Ascending aorta (tissue), 2 donors: ENCODE results near the gene ADAT2. TPM values are rescaled to one million over a fixed set of nuclear protein-coding genes. Genes with fewer than 3 reads are reported as not detected.
"Not testable (repeated sequence)": the region's sequence is repeated elsewhere in the genome, so short reads cannot be mapped to it uniquely, and the experiment has no call there.

Experiments
- DNase-seq, 2 donors: peaks; one replicate each; pipeline ENCODE4 v3.0.0-alpha.2; 2019; ENCODE audit warnings: low spot score in 2 of 2
- H3K27ac ChIP-seq, 2 donors: fragments of 200-600 bp; sonication (generic); one replicate each; pipeline ENCODE4 v1.5.1; 2016 to 2017; ENCODE audit warnings: mild to moderate bottlenecking in 1 of 2
- H3K27me3 ChIP-seq: fragments of 200-600 bp; sonication (generic); one replicate; pipeline ENCODE4 v1.5.1; 2017
- H3K36me3 ChIP-seq, 2 donors: fragments of 200-600 bp; sonication (generic); one replicate each; pipeline ENCODE4 v1.5.1; 2016
- H3K4me1 ChIP-seq, 2 donors: fragments of 200-600 bp; sonication (generic); one replicate each; pipeline ENCODE4 v1.5.1; 2016 to 2017; ENCODE audit warnings: mild to moderate bottlenecking in 1 of 2
- H3K4me3 ChIP-seq, 2 donors: fragments of 200-600 bp; sonication (generic); one replicate each; pipeline ENCODE4 v1.5.1; 2016 to 2017; ENCODE audit warnings: mild to moderate bottlenecking in 1 of 2
- H3K9me3 ChIP-seq, 2 donors: fragments of 200-600 bp; sonication (generic); one replicate each; pipeline ENCODE4 v1.5.1; 2016
- intact Hi-C: fragments of 100-400 bp; cut with DNase I; formaldehyde crosslinking; loops from one replicate; pipeline ENCODE4 v1.15.1; 2023
- total RNA-seq: library from RNA; depleted of rRNA; stranded (reverse); fragments of >200 nt; gene quantifications from one replicate; pipeline ENCODE4 v1.1.0, GENCODE V29; 2016
- TF ChIP-seq, protein P1 (sequence below), 3 experiments: fragments of 200-600 bp in 2 of 3; fragments of 450-650 bp in 1 of 3; sonication (generic) in 2 of 3; IDR thresholded peaks; one replicate each; pipeline ENCODE4 v1.5.1; 2016 to 2019; ENCODE audit warnings: antibody characterized with exemption in 3 of 3, mild to moderate bottlenecking in 1 of 3, moderate library complexity in 1 of 3

Gene ADAT2
- total RNA-seq, 1 donor from 2014 or later = 24.8 TPM

DNA sequence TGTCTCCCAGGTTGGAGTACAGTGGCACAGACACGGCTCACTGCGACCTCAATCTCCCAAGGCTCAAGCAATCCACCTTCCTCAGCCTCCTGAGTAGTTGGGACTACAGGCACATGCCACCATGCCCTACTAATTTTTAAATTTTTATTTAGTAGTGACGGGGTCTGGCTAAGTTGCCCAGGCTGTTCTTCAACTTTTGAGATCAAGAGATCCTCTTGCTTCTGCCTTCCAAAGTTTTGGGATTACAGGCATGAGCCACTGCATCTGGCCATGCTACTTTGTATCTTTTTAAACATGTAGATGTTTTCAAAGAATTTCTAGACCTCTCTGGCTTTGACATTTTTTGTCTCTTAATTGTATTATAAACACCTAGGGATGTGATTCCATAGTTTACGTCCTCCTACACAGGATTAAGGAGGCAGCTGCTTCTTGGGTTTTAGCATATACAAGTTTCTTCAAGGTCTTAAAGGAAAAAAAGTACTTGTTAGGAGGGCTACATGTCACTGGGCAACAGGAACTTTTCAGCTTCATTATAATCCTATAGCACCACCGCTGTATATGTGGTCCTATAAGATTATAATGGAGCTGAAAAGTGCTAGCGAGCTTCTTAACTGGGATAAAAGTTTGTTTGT, 1.3 kb downstream of the ADAT2 start:
- no peaks in the 10 kb centered on the region for H3K36me3 ChIP-seq
- H3K27me3 ChIP-seq = no peaks in the 10 kb centered on the region
- DNase-seq = no peak
- H3K9me3 ChIP-seq = no peaks in the 10 kb centered on the region
- intact Hi-C loops = loop anchor here (5.0 kb wide), 1 partner anchor 208 kb away; no protein-coding TSS in a partner anchor
- TF ChIP-seq, protein P1, sequence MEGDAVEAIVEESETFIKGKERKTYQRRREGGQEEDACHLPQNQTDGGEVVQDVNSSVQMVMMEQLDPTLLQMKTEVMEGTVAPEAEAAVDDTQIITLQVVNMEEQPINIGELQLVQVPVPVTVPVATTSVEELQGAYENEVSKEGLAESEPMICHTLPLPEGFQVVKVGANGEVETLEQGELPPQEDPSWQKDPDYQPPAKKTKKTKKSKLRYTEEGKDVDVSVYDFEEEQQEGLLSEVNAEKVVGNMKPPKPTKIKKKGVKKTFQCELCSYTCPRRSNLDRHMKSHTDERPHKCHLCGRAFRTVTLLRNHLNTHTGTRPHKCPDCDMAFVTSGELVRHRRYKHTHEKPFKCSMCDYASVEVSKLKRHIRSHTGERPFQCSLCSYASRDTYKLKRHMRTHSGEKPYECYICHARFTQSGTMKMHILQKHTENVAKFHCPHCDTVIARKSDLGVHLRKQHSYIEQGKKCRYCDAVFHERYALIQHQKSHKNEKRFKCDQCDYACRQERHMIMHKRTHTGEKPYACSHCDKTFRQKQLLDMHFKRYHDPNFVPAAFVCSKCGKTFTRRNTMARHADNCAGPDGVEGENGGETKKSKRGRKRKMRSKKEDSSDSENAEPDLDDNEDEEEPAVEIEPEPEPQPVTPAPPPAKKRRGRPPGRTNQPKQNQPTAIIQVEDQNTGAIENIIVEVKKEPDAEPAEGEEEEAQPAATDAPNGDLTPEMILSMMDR (IDR thresholded peaks at IDR 0.05) = no peak
- no peak overlapping the region for H3K27ac ChIP-seq
- H3K4me1 ChIP-seq = peaks cover 0 to 8% of the 10 kb centered on the region in 2 donors
- H3K4me3 ChIP-seq = peak overlapping the region; percentile 56 to 83

DNA sequence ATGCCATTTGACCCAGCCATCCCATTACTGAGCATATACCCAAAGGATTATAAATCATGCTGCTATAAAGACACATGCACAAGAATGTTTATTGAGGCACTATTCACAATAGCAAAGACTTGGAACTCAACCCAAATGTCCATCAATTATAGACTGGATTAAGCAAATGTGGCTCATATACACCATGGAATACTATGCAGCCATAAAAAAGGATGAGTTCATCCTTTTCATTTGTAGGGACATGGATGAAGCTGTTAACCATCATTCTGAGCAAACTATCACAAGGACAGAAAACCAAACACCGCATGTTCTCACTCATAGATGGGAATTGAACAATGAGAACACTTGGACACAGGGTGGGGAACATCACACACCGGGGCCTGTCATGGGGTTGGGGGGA, 2.6 kb downstream of the ADAT2 start:
- not testable (repeated sequence) for H3K27me3 ChIP-seq, H3K4me1 ChIP-seq, H3K9me3 ChIP-seq, H3K27ac ChIP-seq, H3K4me3 ChIP-seq, H3K36me3 ChIP-seq, DNase-seq
- intact Hi-C loops = loop anchor here (5.0 kb wide), 1 partner anchor 209 kb away; no protein-coding TSS in a partner anchor

GRCh38 chr6:143443096-143443495, 7.4 kb downstream of the ADAT2 start:
- intact Hi-C loops = no loop called here
- TF ChIP-seq, protein P1 (IDR thresholded peaks at IDR 0.05) = no peak
- no peak overlapping the region for H3K4me3 ChIP-seq
- H3K27ac ChIP-seq = no peak overlapping the region
- DNase-seq = no peak
- H3K4me1 ChIP-seq = no peaks in the 10 kb centered on the region
- H3K27me3 ChIP-seq = no peaks in the 10 kb centered on the region
- no peaks in the 10 kb centered on the region for H3K36me3 ChIP-seq
- H3K9me3 ChIP-seq = no peaks in the 10 kb centered on the region

DNA sequence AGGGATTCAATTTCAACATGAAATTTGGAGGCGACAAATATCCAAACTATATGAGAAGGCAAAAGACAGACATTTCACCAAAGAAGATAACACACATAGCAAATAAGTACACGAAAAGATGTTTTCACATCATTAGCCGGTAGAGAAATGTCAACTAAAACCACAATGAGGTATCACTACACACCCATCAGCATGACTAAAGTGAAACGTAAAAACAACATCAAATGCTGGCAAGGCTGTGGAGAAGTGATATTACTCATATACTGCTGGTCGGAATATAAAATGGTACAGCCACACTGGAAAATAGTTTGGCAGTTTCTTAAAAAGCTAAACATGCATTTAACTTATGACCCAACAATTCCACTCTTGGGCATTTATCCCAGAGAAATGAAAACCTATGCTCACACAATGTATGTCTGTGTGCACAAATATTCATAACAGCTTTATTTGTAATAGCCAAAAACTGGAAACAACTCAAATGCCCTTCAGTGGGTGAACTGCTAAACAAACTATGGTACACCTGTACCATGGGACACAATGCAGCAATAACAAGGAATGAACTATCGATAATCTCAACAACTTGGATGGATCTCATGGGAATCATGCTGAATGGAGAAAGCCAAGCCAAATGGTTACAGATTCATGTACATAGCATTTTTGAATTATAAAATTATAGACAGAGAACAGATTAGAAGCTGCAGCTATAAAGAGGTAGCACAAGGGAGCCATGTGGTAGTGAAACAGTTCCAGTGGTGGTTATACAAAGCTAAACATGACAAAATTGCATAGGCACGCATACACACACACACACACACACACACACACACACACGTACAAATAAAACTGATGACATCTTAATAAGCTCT, 8.6 kb downstream of the ADAT2 start:
- TF ChIP-seq, protein P1 (IDR thresholded peaks at IDR 0.05) = no peak
- Histone ChIP-seq H3K4me1 (no peaks in the 10 kb centered on the region), H3K4me3 (no peak overlapping the region), H3K27ac (no peak overlapping the region), H3K9me3 (no peaks in the 10 kb centered on the region), H3K27me3 (no peaks in the 10 kb centered on the region), H3K36me3 (no peaks in the 10 kb centered on the region)
- intact Hi-C loops = no loop called here
- DNase-seq = no peak

DNA sequence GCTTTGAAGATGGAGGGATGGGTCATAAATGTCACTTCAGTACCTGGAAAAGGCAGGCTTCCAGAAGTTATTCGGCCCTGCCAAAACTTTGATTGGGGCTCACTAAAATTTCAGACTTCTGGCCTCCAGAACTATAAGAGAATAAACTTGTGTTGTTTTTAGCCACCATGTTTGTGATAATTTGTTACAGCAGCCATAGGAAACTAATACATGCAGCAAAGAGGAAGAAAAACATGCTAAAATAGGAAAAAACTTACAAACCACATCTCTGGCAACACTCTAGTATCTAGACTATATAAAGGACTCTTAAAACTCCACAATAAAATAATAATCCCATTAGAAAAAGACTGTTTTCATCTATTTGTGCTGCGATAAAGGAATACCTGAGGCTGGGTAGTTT, 9.5 kb downstream of the ADAT2 start:
- intact Hi-C loops = no loop called here
- Histone ChIP-seq H3K27me3 (no peaks in the 10 kb centered on the region), H3K36me3 (no peaks in the 10 kb centered on the region), H3K9me3 (no peaks in the 10 kb centered on the region), H3K4me3 (no peak overlapping the region), H3K27ac (no peak overlapping the region), H3K4me1 (no peaks in the 10 kb centered on the region)
- DNase-seq = no peak
- TF ChIP-seq, protein P1 (IDR thresholded peaks at IDR 0.05) = no peak

GRCh38 chr6:143432588-143432987, 17.9 kb downstream of the ADAT2 start:
- peaks cover 0 to 4% of the 10 kb centered on the region in 2 donors for H3K36me3 ChIP-seq
- no peak for DNase-seq
- H3K4me1 ChIP-seq = no peaks in the 10 kb centered on the region
- intact Hi-C loops = no loop called here
- H3K4me3 ChIP-seq = no peak overlapping the region
- no peaks in the 10 kb centered on the region for H3K27me3 ChIP-seq
- TF ChIP-seq, protein P1 (IDR thresholded peaks at IDR 0.05) = no peak
- H3K27ac ChIP-seq = no peak overlapping the region
- H3K9me3 ChIP-seq = no peaks in the 10 kb centered on the region
